Stomach (tissue), 9 donors: ENCODE results near the gene PCDH17. TPM values are rescaled to one million over a fixed set of nuclear protein-coding genes. Genes with fewer than 3 reads are reported as not detected.
A peak's percentile ranks its signal among the peaks of the same experiment; 100 is the strongest.

Source experiments
- DNase-seq, 2 donors: peaks; one replicate each; pipeline versions ENCODE4 v3.0.0 to v3.0.0-alpha.2; 2013 to 2019
- H3K27ac ChIP-seq, 5 donors: fragments of 200-600 bp in 4 of 5; sonication (generic) in 4 of 5; one replicate each; pipeline ENCODE4 v1.5.1; 2013 to 2019; ENCODE audit warnings: mild to moderate bottlenecking in 1 of 5, moderate library complexity in 1 of 5
- H3K27me3 ChIP-seq, 3 donors: fragments of 200-600 bp; sonication (generic); one replicate each; pipeline ENCODE4 v1.5.1; 2017 to 2019; ENCODE audit warnings: mixed run types in 1 of 3
- H3K36me3 ChIP-seq, 4 donors: fragments of 200-600 bp; sonication (generic); 1 replicate in 3 of 4; 2 replicates in 1 of 4; pipeline ENCODE4 v1.5.1; 2016 to 2019
- H3K4me1 ChIP-seq, 4 donors: fragments of 200-600 bp; sonication (generic); one replicate each; pipeline ENCODE4 v1.5.1; 2016 to 2019
- H3K4me3 ChIP-seq, 4 donors: fragments of 200-600 bp; sonication (generic) in 3 of 4; one replicate each; pipeline ENCODE4 v1.5.1; 2016 to 2019; ENCODE audit warnings: mild to moderate bottlenecking in 1 of 4
- H3K9me3 ChIP-seq, 4 donors: fragments of 200-600 bp; sonication (generic); one replicate each; pipeline ENCODE4 v1.5.1; 2016 to 2019
- CTCF ChIP-seq, 7 experiments: fragments of 450-650 bp in 4 of 7; fragments of 200-600 bp in 3 of 7; sonication (generic) in 3 of 7; IDR thresholded peaks; one replicate each; pipeline ENCODE4 v1.5.1; 2016 to 2019; ENCODE audit warnings: antibody characterized with exemption in 7 of 7, control low read depth in 2 of 7, mild to moderate bottlenecking in 1 of 7
- EP300 ChIP-seq: sonication (generic); formaldehyde crosslinking; IDR thresholded peaks from one replicate; pipeline ENCODE4 v1.6.1; 2017; ENCODE audit warnings: antibody characterized with exemption
- POLR2A ChIP-seq, 4 donors: fragments of 450-650 bp; IDR thresholded peaks; one replicate each; pipeline ENCODE4 v1.6.1; 2016; ENCODE audit warnings: antibody characterized with exemption in 4 of 4, control low read depth in 2 of 4, mild to moderate bottlenecking in 1 of 4, moderate library complexity in 1 of 4
- POLR2AphosphoS5 ChIP-seq, 3 donors: sonication (generic); formaldehyde crosslinking; IDR thresholded peaks; one replicate each; pipeline ENCODE4 v1.6.1; 2016; ENCODE audit warnings: antibody characterized with exemption in 3 of 3
- WGBS, 5 donors: extraction: QIAGEN DNeasy Blood & Tissue Kit in 3 of 5; methylation state at CpG; one replicate each; pipeline versions ENCODE4 v1.1.5 to v1.1.7; 2013 to 2018; 5-methylcytosine and 5-hydroxymethylcytosine counted together
- intact Hi-C: fragments of 100-400 bp; cut with DNase I; formaldehyde crosslinking; loops from one replicate; pipeline ENCODE4 v1.15.1; 2023; ENCODE audit warnings: low total_unique reads
- polyA plus RNA-seq, 3 donors: library from polyadenylated mRNA; stranded (reverse); fragments of 200-250 nt; gene quantifications; one replicate each; pipeline ENCODE4 v1.2.3, GENCODE V29; 2013
- total RNA-seq, 5 donors: library from RNA; depleted of rRNA; stranded (reverse); fragments of >200 nt; gene quantifications; one replicate each; pipeline versions ENCODE4 v1.1.0 to v1.2.3, GENCODE V29; 2014 to 2016
- donor health status: healthy with polysubstance abuse.
- donor health status: Bipolar disorder and iron deficiency.
- donor health status: healthy.

The PCDH17 gene
- total and polyA plus RNA-seq, 8 donors: 0.35 to 14.0 (median 2.8) TPM

- no peak for DNase-seq
- H3K27ac ChIP-seq: no peak overlapping the region
- H3K9me3 ChIP-seq: no peaks in the 10 kb centered on the region
- no peaks in the 10 kb centered on the region for H3K4me1 ChIP-seq
- no peaks in the 10 kb centered on the region for H3K36me3 ChIP-seq
- 76 to 87% (median 84%) methylated on average over 6 of the region's 6 CpGs for WGBS, 5 donors
- H3K4me3 ChIP-seq: no peak overlapping the region
- no peaks in the 10 kb centered on the region for H3K27me3 ChIP-seq
- TF ChIP-seq CTCF (IDR thresholded peaks at IDR 0.05): no peak
- TF ChIP-seq POLR2A (IDR thresholded peaks at IDR 0.05): no peak
- TF ChIP-seq POLR2AphosphoS5 (IDR thresholded peaks at IDR 0.05): no peak
- no peak for TF ChIP-seq EP300
- intact Hi-C loops: no loop called here
These were observed 34.8 kb downstream of the PCDH17 start for GRCh38 chr13:57666131-57666953.

- intact Hi-C loops: no loop called here
- WGBS, 5 donors: 69 to 85% (median 80%) methylated on average over 2 of the region's 2 CpGs
- no peaks in the 10 kb centered on the region for H3K27me3 ChIP-seq
- H3K4me1 ChIP-seq: no peaks in the 10 kb centered on the region
- TF ChIP-seq POLR2A (IDR thresholded peaks at IDR 0.05) (no peak), CTCF (IDR thresholded peaks at IDR 0.05) (no peak), EP300 (no peak), POLR2AphosphoS5 (IDR thresholded peaks at IDR 0.05) (no peak)
- no peak overlapping the region for H3K4me3 ChIP-seq
- H3K9me3 ChIP-seq: no peaks in the 10 kb centered on the region
- no peaks in the 10 kb centered on the region for H3K36me3 ChIP-seq
- DNase-seq: no peak
- H3K27ac ChIP-seq: no peak overlapping the region
These were observed 40.6 kb downstream of the PCDH17 start for GRCh38 chr13:57672168-57672567.

- H3K27ac ChIP-seq: no peak overlapping the region
- 21 to 50% (median 33%) methylated on average over 2 of the region's 2 CpGs for WGBS, 5 donors
- intact Hi-C loops: no loop called here
- no peak for TF ChIP-seq EP300
- no peak for TF ChIP-seq CTCF (IDR thresholded peaks at IDR 0.05)
- H3K4me1 ChIP-seq: no peaks in the 10 kb centered on the region
- H3K4me3 ChIP-seq: no peak overlapping the region
- H3K36me3 ChIP-seq: no peaks in the 10 kb centered on the region
- peak in 1 of 2 donors; percentile 44 for DNase-seq
- H3K9me3 ChIP-seq: no peaks in the 10 kb centered on the region
- H3K27me3 ChIP-seq: no peaks in the 10 kb centered on the region
These were observed 41.7 kb downstream of the PCDH17 start for GRCh38 chr13:57673197-57673596.

- no peaks in the 10 kb centered on the region for H3K36me3 ChIP-seq
- WGBS, 5 donors: 74 to 88% (median 83%) methylated on average over 2 of the region's 2 CpGs
- H3K4me3 ChIP-seq: no peak overlapping the region
- H3K27ac ChIP-seq: no peak overlapping the region
- H3K9me3 ChIP-seq: no peaks in the 10 kb centered on the region
- no peaks in the 10 kb centered on the region for H3K27me3 ChIP-seq
- no peaks in the 10 kb centered on the region for H3K4me1 ChIP-seq
- intact Hi-C loops: no loop called here
- DNase-seq: peak in 1 of 2 donors; percentile 27
- no peak for TF ChIP-seq POLR2AphosphoS5 (IDR thresholded peaks at IDR 0.05)
- no peak for TF ChIP-seq POLR2A (IDR thresholded peaks at IDR 0.05)
- no peak for TF ChIP-seq EP300
- no peak for TF ChIP-seq CTCF (IDR thresholded peaks at IDR 0.05)
These were observed 44.0 kb downstream of the PCDH17 start for GRCh38 chr13:57675526-57675925.
